Measurements from ENCODE around the gene RHBDD2.
"Not testable (repeated sequence)": the region's sequence is repeated elsewhere in the genome, so short reads cannot be mapped to it uniquely, and the experiment has no call there.

The RHBDD2 gene

GRCh38 chr7:75889223-75889825, 10.5 kb downstream of the RHBDD2 start:
- no peaks in the 10 kb centered on the region for H3K9me3 Mint-ChIP-seq
- no peak for ATAC-seq (replicated peaks)

GRCh38 chr7:75889826-75890225, 11.0 kb downstream of the RHBDD2 start:
- no peaks in the 10 kb centered on the region for H3K9me3 Mint-ChIP-seq
- DNase-seq (no peak), ATAC-seq (replicated peaks) (no peak)
- H3K36me3 Mint-ChIP-seq, result peaks cover 22 to 31% of the 10 kb centered on the region in 2 donors
- H3K4me1 Mint-ChIP-seq, result peaks cover 8 to 17% of the 10 kb centered on the region in 2 donors
- H3K27me3 Mint-ChIP-seq, result no peaks in the 10 kb centered on the region
- H3K27ac Mint-ChIP-seq, result no peak overlapping the region
- H3K4me3 Mint-ChIP-seq, result no peak overlapping the region

More at GRCh38 chr7:75889223-75889825, 10.5 kb downstream of the RHBDD2 start:
- Mint-ChIP-seq H3K4me3 (no peak overlapping the region), H3K4me1 (peaks cover 8 to 17% of the 10 kb centered on the region in 2 donors), H3K27ac (peak overlapping the region; percentile 43), H3K36me3 (peaks cover 24 to 31% of the 10 kb centered on the region in 2 donors), H3K27me3 (no peaks in the 10 kb centered on the region)
- DNase-seq, result no peak

- not testable (repeated sequence) for DNase-seq; H3K27me3 Mint-ChIP-seq; ATAC-seq (replicated peaks); H3K4me3 Mint-ChIP-seq; H3K9me3 Mint-ChIP-seq
- peak overlapping the region; percentile 51 for H3K27ac Mint-ChIP-seq
- H3K4me1 Mint-ChIP-seq, result peaks cover 8 to 17% of the 10 kb centered on the region in 2 donors
- peaks cover 13 to 23% of the 10 kb centered on the region in 2 donors for H3K36me3 Mint-ChIP-seq
Observed at GRCh38 chr7:75891237-75891636, 12.4 kb downstream of the RHBDD2 start.

GRCh38 chr7:75891815-75892411, 13.1 kb downstream of the RHBDD2 start:
- H3K27me3 Mint-ChIP-seq, result no peaks in the 10 kb centered on the region
- ATAC-seq (replicated peaks) (no peak), DNase-seq (no peak)
- peaks cover 10 to 21% of the 10 kb centered on the region in 2 donors for H3K36me3 Mint-ChIP-seq
- peak overlapping the region; percentile 67 for H3K27ac Mint-ChIP-seq
- peaks cover 8 to 17% of the 10 kb centered on the region in 2 donors for H3K4me1 Mint-ChIP-seq
- H3K4me3 Mint-ChIP-seq, result no peak overlapping the region
- no peaks in the 10 kb centered on the region for H3K9me3 Mint-ChIP-seq

GRCh38 chr7:75892634-75893272, 13.9 kb downstream of the RHBDD2 start:
- no peak overlapping the region for H3K27ac Mint-ChIP-seq
- H3K27me3 Mint-ChIP-seq, result no peaks in the 10 kb centered on the region
- DNase-seq (no peak), ATAC-seq (replicated peaks) (no peak)
- peaks cover 8 to 16% of the 10 kb centered on the region in 2 donors for H3K4me1 Mint-ChIP-seq
- H3K4me3 Mint-ChIP-seq, result no peak overlapping the region
- no peaks in the 10 kb centered on the region for H3K9me3 Mint-ChIP-seq
- peaks cover 10 to 17% of the 10 kb centered on the region in 2 donors for H3K36me3 Mint-ChIP-seq

GRCh38 chr7:75896803-75897327, 18.0 kb downstream of the RHBDD2 start:
- Mint-ChIP-seq H3K27me3 (no peaks in the 10 kb centered on the region), H3K4me1 (no peaks in the 10 kb centered on the region), H3K4me3 (no peak overlapping the region), H3K27ac (no peak overlapping the region), H3K9me3 (no peaks in the 10 kb centered on the region), H3K36me3 (no peaks in the 10 kb centered on the region)
- ATAC-seq (replicated peaks) (no peak), DNase-seq (no peak)

- Mint-ChIP-seq H3K27ac (no peak overlapping the region), H3K4me1 (peaks cover 3 to 4% of the 10 kb centered on the region in 2 donors), H3K36me3 (no peaks in the 10 kb centered on the region), H3K4me3 (no peak overlapping the region), H3K27me3 (peaks cover 0 to 5% of the 10 kb centered on the region in 2 donors), H3K9me3 (no peaks in the 10 kb centered on the region)
- no peak for ATAC-seq (replicated peaks)
- no peak for DNase-seq
Observed at GRCh38 chr7:75900617-75901315, 21.9 kb downstream of the RHBDD2 start.

- Mint-ChIP-seq H3K9me3 (no peaks in the 10 kb centered on the region), H3K27me3 (peaks cover 0 to 5% of the 10 kb centered on the region in 2 donors), H3K4me1 (peaks cover 6 to 10% of the 10 kb centered on the region in 2 donors), H3K4me3 (no peak overlapping the region), H3K36me3 (no peaks in the 10 kb centered on the region), H3K27ac (peak overlapping the region; percentile 65)
- DNase-seq (no peak), ATAC-seq (replicated peaks) (peak; percentile 21 to 48)
Observed at GRCh38 chr7:75905785-75906604, 27.2 kb downstream of the RHBDD2 start.

- Mint-ChIP-seq H3K4me3 (no peak overlapping the region), H3K9me3 (no peaks in the 10 kb centered on the region), H3K36me3 (no peaks in the 10 kb centered on the region), H3K27me3 (peaks cover 0 to 5% of the 10 kb centered on the region in 2 donors), H3K27ac (no peak overlapping the region), H3K4me1 (peaks cover 6 to 10% of the 10 kb centered on the region in 2 donors)
- no peak for ATAC-seq (replicated peaks)
- DNase-seq, result no peak
Observed at GRCh38 chr7:75906991-75907667, 28.3 kb downstream of the RHBDD2 start.

- peaks cover 6 to 10% of the 10 kb centered on the region in 2 donors for H3K4me1 Mint-ChIP-seq
- ATAC-seq (replicated peaks); H3K9me3 Mint-ChIP-seq; DNase-seq; H3K36me3 Mint-ChIP-seq; H3K27me3 Mint-ChIP-seq; H3K27ac Mint-ChIP-seq; H3K4me3 Mint-ChIP-seq: not testable (repeated sequence)
Observed at GRCh38 chr7:75907668-75908039, 28.8 kb downstream of the RHBDD2 start.

GRCh38 chr7:75909521-75910132, 30.8 kb downstream of the RHBDD2 start:
- Mint-ChIP-seq H3K9me3 (no peaks in the 10 kb centered on the region), H3K4me3 (no peak overlapping the region), H3K4me1 (peaks cover 8 to 20% of the 10 kb centered on the region in 2 donors), H3K27ac (peak overlapping the region; percentile 20), H3K27me3 (no peaks in the 10 kb centered on the region), H3K36me3 (no peaks in the 10 kb centered on the region)
- no peak for DNase-seq
- no peak for ATAC-seq (replicated peaks)

GRCh38 chr7:75911186-75911585, 32.4 kb downstream of the RHBDD2 start:
- not testable (repeated sequence) for H3K27ac Mint-ChIP-seq; ATAC-seq (replicated peaks); H3K4me3 Mint-ChIP-seq; H3K9me3 Mint-ChIP-seq; H3K36me3 Mint-ChIP-seq; H3K27me3 Mint-ChIP-seq; DNase-seq
- peaks cover 12 to 20% of the 10 kb centered on the region in 2 donors for H3K4me1 Mint-ChIP-seq

GRCh38 chr7:75913437-75913836, 34.6 kb downstream of the RHBDD2 start:
- no peak for DNase-seq
- H3K4me1 Mint-ChIP-seq, result peaks cover 14 to 25% of the 10 kb centered on the region in 2 donors
- no peaks in the 10 kb centered on the region for H3K27me3 Mint-ChIP-seq
- H3K27ac Mint-ChIP-seq, result no peak overlapping the region
- no peaks in the 10 kb centered on the region for H3K9me3 Mint-ChIP-seq
- H3K4me3 Mint-ChIP-seq, result no peak overlapping the region
- no peak for ATAC-seq (replicated peaks)
- peaks cover 0 to under 1% of the 10 kb centered on the region in 2 donors for H3K36me3 Mint-ChIP-seq
